ENCODE data around the gene ATP11A.
"Not testable (repeated sequence)": the region's sequence is repeated elsewhere in the genome, so short reads cannot be mapped to it uniquely, and the experiment has no call there.

ATP11A gene

GRCh38 chr13:112800807-112801206, 111.0 kb downstream of the ATP11A start:
- DNase-seq: not testable (repeated sequence)

- DNase-seq: no peak
Observed at GRCh38 chr13:112802802-112803195, 113.0 kb downstream of the ATP11A start.

- DNase-seq: no peak
Observed at GRCh38 chr13:112803422-112803821, 113.6 kb downstream of the ATP11A start.

- no peak for DNase-seq
Observed at GRCh38 chr13:112804374-112804773, 114.5 kb downstream of the ATP11A start.

GRCh38 chr13:112806739-112807652, 117.2 kb downstream of the ATP11A start:
- DNase-seq: no peak

GRCh38 chr13:112807653-112808376, 118.0 kb downstream of the ATP11A start:
- DNase-seq: no peak

- no peak for DNase-seq
Observed at GRCh38 chr13:112808377-112809140, 118.7 kb downstream of the ATP11A start.

GRCh38 chr13:112809332-112810315, 119.8 kb downstream of the ATP11A start:
- no peak for DNase-seq

GRCh38 chr13:112810608-112811007, 120.8 kb downstream of the ATP11A start:
- DNase-seq: no peak

- no peak for DNase-seq
Observed at GRCh38 chr13:112812306-112813055, 122.6 kb downstream of the ATP11A start.

- no peak for DNase-seq
Observed at GRCh38 chr13:112813552-112813951, 123.7 kb downstream of the ATP11A start.

- DNase-seq: no peak
Observed at GRCh38 chr13:112814905-112815585, 125.2 kb downstream of the ATP11A start.

- no peak for DNase-seq
Observed at GRCh38 chr13:112815871-112816270, 126.0 kb downstream of the ATP11A start.

- no peak for DNase-seq
Observed at GRCh38 chr13:112818040-112818697, 128.3 kb downstream of the ATP11A start.

- DNase-seq: no peak
Observed at GRCh38 chr13:112818698-112819045, 128.8 kb downstream of the ATP11A start.

GRCh38 chr13:112819111-112819510, 129.3 kb downstream of the ATP11A start:
- no peak for DNase-seq

GRCh38 chr13:112819816-112820215, 130.0 kb downstream of the ATP11A start:
- no peak for DNase-seq

- no peak for DNase-seq
Observed at GRCh38 chr13:112820318-112820717, 130.5 kb downstream of the ATP11A start.

GRCh38 chr13:112821340-112822055, 131.7 kb downstream of the ATP11A start:
- DNase-seq: no peak
